Measurements from ENCODE around the gene C1orf232.

DNA sequence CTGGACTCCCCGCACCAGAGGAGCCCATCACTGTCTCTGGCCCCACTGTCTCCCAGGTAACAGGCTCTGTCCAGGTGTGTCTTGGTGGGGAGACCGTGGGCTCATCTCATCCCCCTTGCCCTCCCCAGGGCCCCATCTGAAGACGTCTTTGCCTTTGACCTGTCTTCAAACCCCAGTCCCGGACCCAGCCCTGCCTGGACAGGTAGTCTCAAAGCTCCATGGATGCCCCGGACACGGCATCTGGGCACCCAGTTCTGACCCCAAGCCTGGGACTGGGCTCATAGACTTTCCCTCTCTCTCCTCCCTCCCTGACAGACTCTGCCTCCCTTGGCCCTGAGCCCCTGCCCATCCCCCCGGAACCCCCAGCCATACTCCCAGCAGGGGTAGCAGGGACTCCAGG lies 15.3 kb upstream of the C1orf232 start:
- TF ChIP-seq, protein P1, sequence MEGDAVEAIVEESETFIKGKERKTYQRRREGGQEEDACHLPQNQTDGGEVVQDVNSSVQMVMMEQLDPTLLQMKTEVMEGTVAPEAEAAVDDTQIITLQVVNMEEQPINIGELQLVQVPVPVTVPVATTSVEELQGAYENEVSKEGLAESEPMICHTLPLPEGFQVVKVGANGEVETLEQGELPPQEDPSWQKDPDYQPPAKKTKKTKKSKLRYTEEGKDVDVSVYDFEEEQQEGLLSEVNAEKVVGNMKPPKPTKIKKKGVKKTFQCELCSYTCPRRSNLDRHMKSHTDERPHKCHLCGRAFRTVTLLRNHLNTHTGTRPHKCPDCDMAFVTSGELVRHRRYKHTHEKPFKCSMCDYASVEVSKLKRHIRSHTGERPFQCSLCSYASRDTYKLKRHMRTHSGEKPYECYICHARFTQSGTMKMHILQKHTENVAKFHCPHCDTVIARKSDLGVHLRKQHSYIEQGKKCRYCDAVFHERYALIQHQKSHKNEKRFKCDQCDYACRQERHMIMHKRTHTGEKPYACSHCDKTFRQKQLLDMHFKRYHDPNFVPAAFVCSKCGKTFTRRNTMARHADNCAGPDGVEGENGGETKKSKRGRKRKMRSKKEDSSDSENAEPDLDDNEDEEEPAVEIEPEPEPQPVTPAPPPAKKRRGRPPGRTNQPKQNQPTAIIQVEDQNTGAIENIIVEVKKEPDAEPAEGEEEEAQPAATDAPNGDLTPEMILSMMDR (IDR thresholded peaks at IDR 0.05; ENCODE audit: extremely low read depth in 1 of 2, insufficient read depth in 1 of 2, low read depth in 1 of 2, low read length in 2 of 2), result no peak
- TF ChIP-seq, protein P2, sequence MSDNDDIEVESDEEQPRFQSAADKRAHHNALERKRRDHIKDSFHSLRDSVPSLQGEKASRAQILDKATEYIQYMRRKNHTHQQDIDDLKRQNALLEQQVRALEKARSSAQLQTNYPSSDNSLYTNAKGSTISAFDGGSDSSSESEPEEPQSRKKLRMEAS (IDR thresholded peaks at IDR 0.05; ENCODE audit: insufficient read depth, insufficient read length), result no peak
- TF ChIP-seq EZH2 (IDR thresholded peaks at IDR 0.05; ENCODE audit: borderline replicate concordance, low read depth, low read length, severe bottlenecking) (no peak), POLR2A (IDR thresholded peaks at IDR 0.05; ENCODE audit: low read depth, low read length) (no peak), POLR2AphosphoS5 (IDR thresholded peaks at IDR 0.05; ENCODE audit: insufficient read depth, low read depth, low read length) (no peak), MYC (IDR thresholded peaks at IDR 0.05; ENCODE audit: low read depth, low read length) (no peak), JUN (IDR thresholded peaks at IDR 0.05; ENCODE audit: borderline replicate concordance, insufficient read depth, insufficient read length, low read depth) (no peak), GATA2 (IDR thresholded peaks at IDR 0.05; ENCODE audit: insufficient read depth, insufficient read length, low read depth, low read length) (no peak), FOS (IDR thresholded peaks at IDR 0.05; ENCODE audit: borderline replicate concordance, insufficient read depth, low read length) (no peak)
